Measurements from ENCODE around the gene FCRL6.
A peak's percentile ranks its signal among the peaks of the same experiment; 100 is the strongest.

The FCRL6 gene

DNA sequence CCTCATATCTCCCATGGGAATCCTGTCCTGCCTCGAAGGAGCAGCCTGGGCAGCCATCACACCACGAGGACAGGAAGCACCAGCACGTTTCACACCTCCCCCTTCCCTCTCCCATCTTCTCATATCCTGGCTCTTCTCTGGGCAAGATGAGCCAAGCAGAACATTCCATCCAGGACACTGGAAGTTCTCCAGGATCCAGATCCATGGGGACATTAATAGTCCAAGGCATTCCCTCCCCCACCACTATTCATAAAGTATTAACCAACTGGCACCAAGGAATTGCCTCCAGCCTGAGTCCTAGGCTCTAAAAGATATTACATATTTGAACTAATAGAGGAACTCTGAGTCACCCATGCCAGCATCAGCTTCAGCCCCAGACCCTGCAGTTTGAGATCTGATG lies 33.2 kb downstream of the FCRL6 start:
- no peak for DNase-seq (ENCODE audit: low spot score)

DNA sequence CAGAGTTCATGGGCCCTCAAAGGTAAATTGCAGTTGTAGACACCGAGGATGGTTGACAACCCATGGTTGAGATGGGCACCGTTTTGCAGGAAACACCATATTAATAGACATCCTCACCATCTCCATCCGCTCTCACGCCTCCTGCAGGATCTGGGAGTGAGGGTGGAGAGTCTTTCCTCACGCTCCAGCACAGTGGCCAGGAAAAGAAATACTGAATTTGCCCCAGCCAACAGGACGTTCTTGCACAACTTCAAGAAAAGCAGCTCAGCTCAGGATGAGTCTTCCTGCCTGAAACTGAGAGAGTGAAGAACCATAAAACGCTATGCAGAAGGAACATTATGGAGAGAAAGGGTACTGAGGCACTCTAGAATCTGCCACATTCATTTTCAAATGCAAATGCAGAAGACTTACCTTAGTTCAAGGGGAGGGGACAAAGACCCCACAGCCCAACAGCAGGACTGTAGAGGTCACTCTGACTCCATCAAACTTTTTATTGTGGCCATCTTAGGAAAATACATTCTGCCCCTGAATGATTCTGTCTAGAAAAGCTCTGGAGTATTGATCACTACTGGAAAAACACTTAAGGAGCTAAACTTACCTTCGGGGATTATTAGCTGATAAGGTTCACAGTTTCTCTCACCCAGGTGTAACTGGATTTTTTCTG lies 33.8 kb downstream of the FCRL6 start:
- DNase-seq (ENCODE audit: low spot score) = no peak

DNA sequence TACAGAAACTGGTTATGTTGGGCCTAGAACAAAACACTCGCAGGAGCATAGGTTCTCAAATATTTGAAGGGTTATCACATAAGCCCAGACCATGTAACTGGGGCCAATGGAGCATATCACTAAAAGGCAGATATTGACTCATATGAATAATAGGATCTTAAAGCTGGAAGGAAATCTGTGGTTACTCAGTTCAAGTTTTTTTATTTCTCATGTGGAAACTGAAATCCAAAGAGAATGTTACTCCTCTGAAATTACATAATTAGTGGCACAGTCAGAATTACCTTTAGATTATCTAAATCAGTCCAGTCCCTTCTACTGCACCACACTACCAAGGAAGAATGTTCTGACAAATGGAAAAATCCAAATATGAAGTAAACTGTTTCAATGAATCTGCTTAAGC lies 36.6 kb downstream of the FCRL6 start:
- DNase-seq (ENCODE audit: low spot score) = no peak

DNA sequence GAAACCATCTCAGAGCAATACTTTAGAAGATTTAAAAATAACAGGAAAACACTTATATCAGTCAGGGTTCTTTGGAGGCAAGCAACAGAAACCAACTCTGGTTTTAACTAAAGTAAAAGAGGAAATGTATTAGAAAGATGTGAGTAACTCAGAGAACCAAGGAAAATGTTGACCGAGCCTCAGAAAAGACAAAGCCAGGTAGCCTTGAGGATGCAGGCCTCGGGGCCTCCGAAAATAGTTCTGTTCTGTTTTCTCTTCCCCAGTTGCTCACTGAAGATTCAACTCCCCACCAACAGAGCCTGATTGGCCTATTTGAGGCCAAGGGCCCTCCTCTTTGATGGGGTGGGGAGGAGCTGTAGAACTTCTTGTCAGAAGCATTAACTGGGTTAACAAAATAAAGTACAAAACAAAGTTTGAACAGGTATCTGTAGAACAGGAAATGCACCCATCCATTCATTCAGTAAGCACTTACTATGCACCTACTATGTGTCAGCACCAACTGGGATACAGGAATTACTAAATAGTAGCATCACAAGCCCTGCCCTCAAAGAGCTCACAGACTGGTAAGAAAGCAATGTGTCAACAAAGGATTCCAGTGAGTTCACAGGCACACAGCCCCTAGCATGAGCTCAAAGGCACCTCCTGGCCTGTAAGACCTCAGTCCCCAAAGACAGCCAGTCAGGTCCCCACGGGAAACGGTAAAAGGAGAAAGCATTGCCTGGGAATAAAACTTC lies 37.1 kb downstream of the FCRL6 start:
- no peak for DNase-seq (ENCODE audit: low spot score)

GRCh38 chr1:159841749-159842148 lies 39.6 kb downstream of the FCRL6 start:
- no peak for DNase-seq (ENCODE audit: low spot score)

DNA sequence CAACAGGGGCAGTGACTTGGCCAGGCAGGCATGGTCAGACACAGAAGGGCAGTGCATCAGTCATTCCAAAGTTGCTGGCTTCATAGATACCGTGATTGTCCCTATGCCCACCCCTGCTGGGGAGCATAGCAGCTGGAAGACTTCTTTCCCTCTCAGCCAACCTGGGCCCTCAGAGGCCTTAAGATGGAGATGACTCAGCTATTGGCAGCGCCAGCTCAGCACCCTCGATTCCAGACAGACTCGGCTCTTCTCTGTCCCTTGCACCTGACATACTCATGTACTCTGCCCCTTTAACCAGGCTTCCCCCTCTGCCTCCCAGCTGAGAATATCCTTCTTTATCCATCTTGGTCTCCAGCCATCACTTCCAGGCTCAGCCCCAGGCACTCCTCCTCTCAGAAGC lies 41.3 kb downstream of the FCRL6 start:
- DNase-seq (ENCODE audit: low spot score) = no peak

DNA sequence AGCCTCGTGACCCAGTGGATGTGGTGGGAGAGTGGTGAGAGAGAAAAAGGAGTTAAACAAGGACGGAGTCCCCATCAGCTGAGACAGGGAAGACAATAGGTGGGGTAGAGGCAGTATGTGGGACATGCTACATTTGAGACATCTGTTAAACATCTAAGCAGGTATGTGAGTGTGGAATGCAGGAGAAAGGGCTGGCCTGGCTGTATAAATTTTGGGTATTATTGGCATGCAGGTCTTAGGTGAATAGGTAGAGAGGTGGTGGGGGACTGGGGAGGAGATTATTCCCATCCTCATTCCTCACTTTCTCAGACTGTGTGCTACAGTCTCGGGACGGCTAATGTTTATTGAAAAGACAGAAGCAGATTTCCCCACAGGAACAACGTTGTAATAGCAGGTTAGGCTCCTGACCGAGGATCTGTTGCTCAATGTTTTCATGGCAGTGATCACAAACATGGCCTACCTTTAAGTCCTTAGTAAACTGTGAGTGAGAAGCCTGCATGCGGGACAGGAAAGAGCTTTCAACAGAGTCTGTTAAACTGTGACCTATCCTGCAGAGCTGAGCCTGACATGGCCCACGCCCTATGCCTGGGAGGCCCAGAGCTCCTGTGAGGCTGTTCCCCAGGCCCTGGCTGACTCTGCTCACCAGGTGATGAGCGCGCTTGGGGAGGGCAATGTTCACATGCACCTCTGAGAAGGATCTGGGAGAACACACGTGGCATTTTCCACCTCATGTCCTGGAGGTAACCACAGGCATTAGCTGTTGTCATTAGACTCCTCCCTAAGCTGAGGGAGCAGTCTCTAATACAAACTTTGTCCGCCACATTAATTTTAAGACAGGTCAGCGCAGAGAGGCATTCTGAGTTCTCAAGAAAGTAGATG lies 43.8 kb downstream of the FCRL6 start:
- DNase-seq (ENCODE audit: low spot score) = no peak

DNA sequence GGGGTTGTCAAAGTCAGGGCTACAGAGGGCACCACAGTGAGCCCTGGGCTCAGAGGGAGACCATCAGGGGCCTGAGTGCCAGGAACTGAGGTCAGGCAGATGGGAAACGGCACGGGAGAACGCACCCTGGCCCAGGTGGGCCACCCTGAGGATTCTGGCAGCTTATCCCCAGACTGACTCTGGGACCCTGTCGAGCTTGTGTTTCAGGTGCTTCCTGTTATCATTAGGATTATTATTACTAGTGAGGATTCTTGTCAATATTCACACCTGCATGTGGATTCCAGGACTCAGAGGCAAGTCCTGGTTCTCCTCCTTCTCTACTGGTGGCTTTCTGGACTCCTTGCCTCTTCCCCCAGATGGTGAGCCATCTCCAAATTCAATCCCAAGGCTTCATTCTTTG lies 45.1 kb downstream of the FCRL6 start:
- DNase-seq (ENCODE audit: low spot score) = no peak

- no peak for DNase-seq (ENCODE audit: low spot score)
Observed at GRCh38 chr1:159848326-159848725, 46.2 kb downstream of the FCRL6 start.

DNA sequence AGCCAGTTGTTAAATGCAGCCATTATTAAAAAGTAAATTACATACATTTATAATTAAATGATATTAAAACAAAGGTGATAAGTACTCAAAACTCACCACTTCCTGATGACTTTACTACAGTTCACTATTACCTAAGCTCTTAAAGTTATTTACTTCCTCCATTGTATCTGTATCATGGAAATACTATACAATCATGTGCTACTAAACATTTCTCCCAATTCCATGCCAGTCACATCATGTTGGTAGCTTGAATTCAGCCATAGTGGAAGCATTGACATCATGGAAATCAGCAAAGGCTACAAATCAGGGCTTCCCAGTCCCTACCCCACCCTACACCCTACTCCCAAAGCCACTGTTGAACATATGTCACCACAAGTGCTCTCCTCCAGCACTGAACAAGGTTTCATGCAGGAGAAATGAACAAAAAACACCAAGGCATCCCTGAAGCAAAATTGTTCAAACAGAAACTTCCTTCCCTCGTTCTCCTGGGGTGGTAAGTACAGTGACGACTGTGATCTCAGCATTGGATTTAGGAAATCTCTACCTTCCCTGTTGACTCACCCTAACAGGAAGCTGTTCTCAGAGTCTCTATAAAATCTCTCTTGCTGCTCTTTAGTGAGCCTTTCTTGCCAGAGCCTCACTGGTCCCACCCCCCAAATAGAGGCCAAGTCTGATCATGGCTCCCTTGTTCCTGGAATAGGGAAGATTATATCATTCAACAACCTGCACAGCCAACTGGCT lies 47.6 kb downstream of the FCRL6 start:
- no peak for DNase-seq (ENCODE audit: low spot score)

DNA sequence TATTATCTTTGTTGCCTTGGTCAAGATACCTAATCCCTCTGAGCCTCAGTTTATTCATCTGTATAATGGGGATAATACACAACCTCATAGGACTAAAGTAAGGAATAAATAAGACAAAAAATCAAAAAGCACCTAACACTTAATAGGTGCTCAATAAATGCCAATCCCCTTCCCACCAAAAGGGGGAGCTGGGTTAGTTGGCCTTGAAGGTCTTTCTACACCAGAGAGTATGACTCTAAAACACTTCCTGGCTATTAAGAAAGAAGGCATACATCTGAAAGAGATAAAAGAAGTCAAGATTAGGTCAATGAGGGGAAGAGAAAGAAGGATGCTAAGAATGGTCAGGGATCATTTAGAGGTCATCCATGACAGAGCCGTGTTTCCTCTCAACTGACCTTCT lies 49.2 kb downstream of the FCRL6 start:
- no peak for DNase-seq (ENCODE audit: low spot score)

GRCh38 chr1:159853417-159854115 lies 51.4 kb downstream of the FCRL6 start:
- no peak for DNase-seq (ENCODE audit: low spot score)

- DNase-seq (ENCODE audit: low spot score) = no peak
Observed at GRCh38 chr1:159854116-159854692, 52.0 kb downstream of the FCRL6 start.

DNA sequence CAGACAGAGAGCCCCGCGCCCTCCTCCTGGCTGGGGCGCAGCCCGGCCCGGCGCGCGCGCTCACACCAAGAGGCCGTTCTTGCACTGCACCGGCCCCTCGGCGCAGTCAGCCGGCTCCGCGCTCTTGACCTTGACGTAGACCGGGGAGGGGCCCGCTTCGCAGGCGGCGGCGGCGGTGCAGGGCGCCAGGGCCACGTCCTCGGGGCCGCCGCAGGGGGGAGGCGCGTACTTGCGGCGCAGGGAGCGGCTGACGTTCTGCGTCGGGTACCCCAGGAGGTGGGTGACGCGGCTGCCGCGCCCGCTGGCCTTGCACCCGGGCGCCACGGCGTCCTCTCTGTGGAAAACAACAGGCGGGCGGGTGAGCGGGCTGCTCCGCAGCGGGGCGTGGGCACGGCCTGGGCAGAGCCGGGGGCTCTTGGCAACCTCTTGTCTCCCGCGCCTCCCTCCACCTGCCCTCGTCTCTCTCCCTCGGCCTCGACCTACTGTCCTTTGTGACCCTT lies 52.6 kb downstream of the FCRL6 start:
- peak; percentile 33 for DNase-seq (ENCODE audit: low spot score)

GRCh38 chr1:159855709-159856108 lies 53.5 kb downstream of the FCRL6 start:
- no peak for DNase-seq (ENCODE audit: low spot score)

DNA sequence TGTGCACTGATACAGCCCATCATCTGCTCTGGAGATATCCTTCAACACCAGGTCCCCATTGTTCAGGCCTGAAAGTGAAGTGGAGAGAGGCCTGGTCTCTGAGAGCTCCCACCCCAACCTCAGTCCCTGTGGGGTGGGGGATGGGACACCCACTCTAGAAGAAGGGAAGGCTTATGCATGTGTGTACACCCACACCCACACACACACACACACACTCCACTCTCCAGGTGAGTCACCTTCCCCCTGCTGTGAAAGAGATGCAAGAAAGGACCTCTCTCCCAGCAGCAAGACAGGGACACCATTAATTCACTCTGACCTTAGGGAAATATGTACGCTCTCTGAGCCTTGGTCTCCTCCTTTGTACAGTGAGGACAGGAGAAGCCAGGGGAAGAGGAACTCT lies 54.4 kb downstream of the FCRL6 start:
- no peak for DNase-seq (ENCODE audit: low spot score)

DNA sequence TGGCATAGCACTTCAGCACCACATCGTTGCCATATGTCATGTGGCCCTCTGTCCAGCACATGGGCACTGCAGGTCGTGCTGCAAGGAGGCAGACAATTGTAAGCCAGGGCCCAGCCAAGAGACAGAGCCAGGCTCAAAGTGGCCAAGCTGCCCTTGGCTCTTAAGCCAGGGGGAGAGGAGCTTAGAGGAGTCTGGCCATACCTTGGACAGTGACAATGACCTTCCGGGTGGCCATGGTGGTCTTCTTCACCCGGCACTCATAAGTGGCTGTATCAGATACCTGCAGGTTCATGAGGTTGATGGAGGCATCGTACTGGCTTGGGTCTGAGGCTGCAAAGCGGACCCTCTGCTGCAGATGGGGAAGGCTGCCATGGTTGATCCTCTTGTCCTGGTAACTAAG lies 55.7 kb downstream of the FCRL6 start:
- no peak for DNase-seq (ENCODE audit: low spot score)

DNA sequence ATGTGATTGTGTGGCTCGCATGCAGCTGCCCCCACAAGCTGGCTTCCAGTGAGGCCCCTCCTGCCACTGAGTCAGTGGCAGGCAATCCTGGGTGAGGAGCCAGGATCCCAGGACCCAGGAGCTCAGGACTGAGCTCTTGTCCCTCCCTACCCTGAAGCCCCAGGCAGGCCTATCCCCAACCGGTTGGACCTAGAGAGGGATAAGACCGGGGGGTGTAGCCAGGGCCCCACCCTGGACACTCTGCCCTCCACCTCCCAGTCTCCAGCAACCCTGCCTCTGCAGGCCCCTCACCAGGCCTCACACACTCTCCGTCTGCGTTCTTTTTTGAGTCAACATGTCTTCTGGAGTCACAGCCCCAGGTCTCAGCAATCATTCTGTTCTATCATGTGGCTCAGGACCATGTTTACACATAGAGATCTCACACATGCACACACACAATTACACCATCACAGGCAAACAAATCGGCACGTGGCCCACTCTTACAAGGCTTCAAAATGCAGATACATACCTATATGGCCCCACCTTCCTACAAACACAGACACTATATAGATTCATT lies 57.7 kb downstream of the FCRL6 start:
- DNase-seq (ENCODE audit: low spot score) = no peak

DNA sequence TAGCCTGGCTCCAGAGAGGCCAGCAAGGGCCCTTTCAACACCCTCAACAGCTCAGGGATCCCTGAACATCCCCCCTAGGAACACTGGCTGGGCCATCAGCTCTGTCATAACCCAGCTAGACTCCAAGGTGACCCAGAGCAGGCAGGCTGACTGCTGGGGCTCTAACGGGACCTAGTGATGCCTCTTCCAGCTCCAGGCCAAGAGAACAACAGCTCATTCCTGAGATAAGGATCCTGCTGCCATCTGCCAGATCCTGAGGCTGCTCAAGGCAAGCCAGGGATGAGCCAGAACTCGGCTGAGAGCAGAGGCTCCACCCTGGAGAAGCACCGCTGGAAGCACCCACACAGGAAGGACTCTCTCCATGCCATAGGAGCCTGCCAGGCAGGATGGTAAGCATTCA lies 58.3 kb downstream of the FCRL6 start:
- DNase-seq (ENCODE audit: low spot score) = no peak

GRCh38 chr1:159861218-159861617 lies 59.1 kb downstream of the FCRL6 start:
- DNase-seq (ENCODE audit: low spot score) = no peak

DNA sequence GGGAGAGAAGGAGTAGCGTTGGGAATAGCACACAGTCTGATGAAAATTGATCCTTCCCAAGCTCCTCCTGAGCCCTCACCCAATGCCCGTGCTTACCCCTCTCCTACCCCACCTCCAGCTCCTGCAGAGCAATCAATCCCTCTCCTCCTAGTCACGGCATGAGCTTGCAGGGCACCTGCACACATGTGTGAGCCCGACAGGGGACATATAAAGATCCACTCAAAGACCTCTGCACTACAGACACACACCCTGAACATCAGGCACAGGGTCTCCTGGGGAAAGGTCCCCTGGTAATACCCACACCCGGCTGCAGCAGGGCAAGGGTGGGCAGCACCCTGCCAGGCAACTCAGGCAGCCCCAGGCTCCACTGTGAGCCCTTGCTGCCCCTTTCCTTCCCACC lies 59.9 kb downstream of the FCRL6 start:
- no peak for DNase-seq (ENCODE audit: low spot score)

All from HuH-7.5 (cell line).